Tongue (tissue), 2 donors: ENCODE measurements around the gene PIP4K2C. TPM values are rescaled to one million over a fixed set of nuclear protein-coding genes. Genes with fewer than 3 reads are reported as not detected.
A peak's percentile ranks its signal among the peaks of the same experiment; 100 is the strongest.

Experiments used
- DNase-seq: peaks from one replicate; pipeline ENCODE4 v3.0.0-alpha.2; 2015
- total RNA-seq: library from RNA; depleted of rRNA; stranded (reverse); fragments of >200 nt; gene quantifications from one replicate; pipeline ENCODE4 v1.2.3, GENCODE V29; 2014

Gene PIP4K2C
- 12.6 TPM for total RNA-seq

DNA sequence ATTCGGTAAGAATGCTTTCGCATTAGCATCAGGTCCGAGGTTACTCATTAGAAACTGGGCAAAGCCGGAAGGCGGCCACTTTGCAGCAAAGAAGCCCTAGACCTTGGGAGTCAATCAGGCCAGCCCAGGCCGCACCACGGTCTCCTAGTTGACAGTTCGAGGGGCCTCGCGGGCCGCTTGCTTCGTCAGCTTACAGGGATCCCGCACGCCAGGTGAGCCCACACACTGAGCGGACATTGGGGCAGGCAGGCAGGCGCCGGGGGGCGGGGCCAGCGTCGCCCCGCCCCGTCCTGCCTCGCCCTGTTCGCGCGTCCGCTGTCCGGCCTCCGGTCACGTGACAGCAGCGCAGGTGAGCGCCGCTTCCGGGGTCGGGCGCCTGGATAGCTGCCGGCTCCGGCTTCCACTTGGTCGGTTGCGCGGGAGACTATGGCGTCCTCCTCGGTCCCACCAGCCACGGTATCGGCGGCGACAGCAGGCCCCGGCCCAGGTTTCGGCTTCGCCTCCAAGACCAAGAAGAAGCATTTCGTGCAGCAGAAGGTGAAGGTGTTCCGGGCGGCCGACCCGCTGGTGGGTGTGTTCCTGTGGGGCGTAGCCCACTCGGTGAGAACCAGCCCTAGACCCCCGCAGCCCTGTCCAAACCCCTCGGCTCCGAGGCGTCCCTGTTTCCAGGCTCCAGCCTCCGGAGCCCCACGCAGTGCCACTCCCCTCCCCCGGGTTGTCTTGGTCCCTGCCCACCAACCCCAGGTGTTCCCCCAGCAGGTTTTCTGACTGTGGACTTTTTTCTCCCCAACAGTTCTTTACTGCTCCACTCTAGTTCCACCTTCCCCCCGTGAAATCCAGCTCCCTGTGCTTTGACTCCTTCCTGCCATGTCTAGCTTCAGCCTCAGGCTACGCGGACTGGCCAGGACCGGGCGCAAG, at the start of gene PIP4K2C:
Gene PIP4K2C (plus strand): TSS at position 329 of the 918 bp plus-strand sequence. CDS start 98 bp downstream, at position 427.
- peak; percentile 81 for DNase-seq

DNA sequence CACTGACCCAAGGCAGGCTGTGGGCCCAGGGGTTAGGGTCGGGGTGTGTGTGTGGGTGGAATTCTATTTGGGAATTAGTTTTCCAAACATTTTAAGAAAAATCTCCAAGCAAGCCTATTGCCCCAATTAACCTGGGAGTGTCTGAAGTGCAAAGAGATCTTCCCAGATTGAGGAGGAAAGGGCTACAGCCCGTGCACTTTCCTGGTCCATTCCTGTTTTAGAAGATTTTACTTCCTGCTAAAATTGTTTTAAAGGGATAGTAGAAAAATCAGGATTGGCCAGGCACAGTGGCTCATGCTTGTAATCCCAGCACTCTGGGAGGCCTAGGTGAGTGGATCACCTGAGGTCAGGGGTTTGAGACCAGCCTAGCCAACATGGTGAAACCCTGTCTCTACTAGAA, 49.3 kb upstream of the PIP4K2C start:
- no peak for DNase-seq

DNA sequence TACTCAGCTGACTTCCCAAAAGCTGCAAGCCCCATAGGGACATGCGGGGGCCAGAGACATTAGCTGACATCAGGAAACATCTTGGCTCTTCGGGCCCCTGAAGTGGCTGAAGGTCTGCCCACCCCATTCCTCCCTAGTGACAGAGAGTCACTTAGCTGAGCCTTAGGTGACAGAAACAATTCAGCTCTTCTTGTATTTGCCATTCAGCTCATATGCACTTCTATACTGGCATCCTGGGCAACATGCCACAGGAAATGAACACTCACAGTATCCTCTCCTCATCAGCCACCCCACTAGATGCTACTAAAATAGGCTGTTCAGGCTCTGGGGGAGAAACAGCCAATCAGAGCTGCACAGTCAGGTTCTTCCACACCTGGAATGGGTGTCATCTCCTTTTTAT, 47.4 kb upstream of the PIP4K2C start:
- no peak for DNase-seq

DNA sequence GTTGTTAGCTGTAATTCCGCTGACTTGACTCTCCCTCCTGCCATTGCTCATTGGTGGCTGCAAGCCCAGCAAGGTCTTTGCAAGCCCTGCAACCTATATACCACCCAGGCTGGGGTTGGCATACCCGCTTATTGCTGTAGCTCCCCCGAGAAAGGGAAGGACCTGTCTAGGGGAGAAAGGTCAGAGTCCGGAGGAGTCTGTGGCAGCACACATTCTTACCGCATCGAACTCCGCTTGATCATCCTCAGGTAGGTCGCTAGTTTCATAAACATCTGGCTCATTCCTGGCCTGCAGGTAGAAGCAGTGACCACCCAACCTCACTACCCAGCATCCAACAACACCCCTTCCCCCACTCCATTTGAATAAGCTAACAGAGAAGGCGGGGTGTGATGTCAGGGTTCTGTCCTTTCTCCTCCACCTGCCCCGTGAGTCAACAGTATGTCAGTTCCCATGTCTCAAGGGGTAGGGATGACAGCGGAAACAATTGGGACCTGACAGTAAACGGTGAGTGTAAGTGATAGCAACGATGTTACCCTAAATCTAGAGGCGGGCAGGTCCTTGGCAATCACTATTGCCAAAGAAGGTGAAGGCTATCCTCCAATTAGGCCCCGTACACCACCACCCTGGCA, 45.1 kb upstream of the PIP4K2C start:
- DNase-seq, result no peak

DNA sequence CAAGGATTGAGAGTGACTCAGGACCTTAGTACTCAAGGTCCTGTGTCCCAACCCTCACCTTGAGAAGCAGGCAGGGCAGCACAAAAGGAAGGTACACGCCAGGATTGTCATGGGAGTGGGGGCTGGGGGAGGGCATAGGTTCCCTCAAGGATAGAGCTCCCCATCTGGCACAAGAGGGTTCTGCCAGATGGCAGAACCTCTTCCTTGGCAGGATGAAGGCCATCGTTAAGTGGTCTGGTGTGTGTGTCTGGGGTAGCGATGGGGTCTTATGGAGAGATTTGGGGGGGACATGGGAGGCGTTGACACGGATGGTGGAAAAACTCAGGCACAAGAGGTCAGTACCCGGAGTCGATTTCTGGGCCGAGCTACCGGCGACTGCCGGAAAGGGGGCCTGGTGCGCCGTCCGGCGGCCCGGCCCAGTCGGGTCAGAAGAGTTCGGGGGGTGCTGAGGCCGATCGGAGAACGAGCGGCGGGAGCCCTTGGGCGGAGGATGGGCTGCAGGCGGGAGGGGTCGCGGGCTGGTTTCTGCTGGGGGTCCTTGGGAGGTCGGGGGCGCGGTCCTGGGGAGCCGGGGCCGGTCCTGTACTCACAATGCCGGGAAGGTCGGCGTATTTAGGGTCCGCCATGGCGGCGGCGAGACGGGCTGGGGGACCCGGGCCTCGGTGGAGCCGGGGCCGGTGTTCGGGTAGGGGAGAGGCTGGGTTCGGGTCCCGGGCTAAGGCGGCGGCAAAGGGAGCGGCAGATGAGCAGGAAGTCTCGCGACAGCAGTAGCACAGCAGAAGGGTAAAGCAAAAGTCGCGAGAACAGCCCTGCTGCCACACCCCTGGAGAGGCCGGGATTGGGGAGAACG, 44.3 kb upstream of the PIP4K2C start, which contains the start of gene DCTN2:
Gene DCTN2 (minus strand): TSS at position 755 of the 850 bp plus-strand sequence. CDS start 129 bp downstream, at position 626.
- peak; percentile 99 for DNase-seq

DNA sequence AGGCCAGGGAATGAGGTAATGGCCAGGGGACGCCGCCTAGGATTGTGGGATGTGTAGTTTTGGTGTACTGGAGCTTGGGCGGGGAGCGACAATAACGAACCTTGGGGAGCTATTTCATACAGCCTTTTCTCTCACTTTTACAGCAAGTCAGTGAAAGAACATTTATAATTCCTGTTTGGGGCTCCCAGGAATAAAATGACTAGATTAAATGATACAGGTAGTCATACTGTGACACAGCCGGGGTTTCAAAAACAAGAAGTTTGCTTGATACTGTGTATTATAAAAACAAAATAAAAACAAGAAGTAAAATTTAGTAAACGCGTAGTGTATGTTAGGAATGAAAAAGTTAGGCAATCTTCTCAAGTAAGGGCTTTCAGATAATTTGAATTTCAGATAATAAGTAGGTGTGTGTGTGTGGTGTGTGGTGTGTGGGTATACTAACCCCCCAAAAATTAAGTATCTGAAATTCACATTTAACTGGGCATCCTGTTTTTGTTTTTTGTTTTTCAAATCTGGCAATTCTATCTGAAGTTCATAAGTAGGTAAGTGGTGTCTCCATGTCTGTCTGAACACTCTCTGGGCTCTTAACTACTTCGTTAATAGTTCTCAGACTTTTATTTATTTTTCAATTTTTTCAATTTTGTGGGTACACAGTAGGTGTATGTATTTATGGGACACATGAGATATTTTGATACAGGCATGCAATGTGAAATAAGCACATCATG, 43.5 kb upstream of the PIP4K2C start:
- no peak for DNase-seq

DNA sequence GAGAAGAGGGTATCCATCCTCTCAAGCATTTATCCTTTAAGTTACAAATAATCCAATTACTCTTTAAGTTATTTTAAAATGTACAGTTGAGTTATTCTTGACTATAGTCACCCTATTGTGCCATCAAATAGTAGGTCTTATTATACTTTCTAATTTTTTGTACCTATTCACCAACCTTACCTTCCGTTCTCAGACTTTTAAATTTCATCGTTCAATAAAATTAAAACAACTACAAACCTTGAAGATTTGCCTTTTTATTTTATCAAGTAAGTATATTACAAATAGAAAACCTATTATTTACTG, 43.0 kb upstream of the PIP4K2C start:
- no peak for DNase-seq

DNA sequence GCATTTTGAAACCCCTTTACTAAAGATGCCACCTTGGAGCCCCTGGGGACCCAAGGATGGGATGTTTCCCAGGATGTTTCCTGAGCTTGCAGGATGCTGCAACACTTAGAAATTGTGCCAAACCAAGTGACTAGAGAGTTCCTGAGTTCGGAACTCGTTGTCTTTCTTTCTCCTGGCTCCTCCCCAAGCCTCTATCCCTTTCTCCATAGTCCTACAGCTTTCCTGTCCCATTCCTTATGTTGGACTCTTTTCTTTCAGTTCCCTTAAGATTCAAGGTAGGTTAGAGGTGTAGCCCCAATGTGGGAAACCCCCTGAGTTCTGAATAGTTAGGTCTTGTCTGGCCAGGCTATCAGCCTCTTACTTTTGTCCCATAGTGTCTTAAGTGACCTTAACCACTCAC, 42.5 kb upstream of the PIP4K2C start:
- no peak for DNase-seq

DNA sequence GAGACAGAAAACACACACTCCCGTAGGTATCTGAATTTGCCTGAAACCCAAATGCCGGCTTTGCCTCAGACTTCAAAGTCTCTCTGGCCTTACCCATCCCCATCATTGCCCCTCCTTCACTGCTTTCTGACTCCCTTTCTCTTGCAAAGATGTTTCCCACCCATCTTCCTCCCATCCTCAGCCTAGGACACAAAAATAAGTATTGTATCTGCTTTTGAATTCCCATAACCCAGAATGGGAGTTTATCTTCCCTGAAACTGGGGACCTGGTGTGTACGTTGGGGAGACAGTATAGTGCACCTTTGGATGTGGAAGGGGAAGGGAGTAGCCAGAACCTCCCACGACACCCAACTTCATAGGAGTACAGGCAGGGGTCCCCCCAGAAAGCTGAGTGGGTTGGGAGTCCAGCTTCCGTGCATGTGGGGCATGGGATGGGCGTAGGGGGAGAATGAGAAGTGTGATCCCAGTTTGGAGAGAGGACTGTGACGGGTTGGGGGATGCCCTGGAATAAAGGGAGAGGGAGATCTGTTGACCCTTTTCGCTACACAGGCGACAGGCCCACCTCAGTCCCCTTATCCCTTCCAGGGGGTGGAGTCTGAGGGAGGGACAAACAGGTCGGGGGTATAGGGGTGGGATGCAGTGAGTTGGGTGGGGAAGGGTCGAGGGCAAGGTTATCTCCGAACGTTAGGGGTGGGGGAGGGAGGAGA, 41.6 kb upstream of the PIP4K2C start:
- DNase-seq, result no peak

DNA sequence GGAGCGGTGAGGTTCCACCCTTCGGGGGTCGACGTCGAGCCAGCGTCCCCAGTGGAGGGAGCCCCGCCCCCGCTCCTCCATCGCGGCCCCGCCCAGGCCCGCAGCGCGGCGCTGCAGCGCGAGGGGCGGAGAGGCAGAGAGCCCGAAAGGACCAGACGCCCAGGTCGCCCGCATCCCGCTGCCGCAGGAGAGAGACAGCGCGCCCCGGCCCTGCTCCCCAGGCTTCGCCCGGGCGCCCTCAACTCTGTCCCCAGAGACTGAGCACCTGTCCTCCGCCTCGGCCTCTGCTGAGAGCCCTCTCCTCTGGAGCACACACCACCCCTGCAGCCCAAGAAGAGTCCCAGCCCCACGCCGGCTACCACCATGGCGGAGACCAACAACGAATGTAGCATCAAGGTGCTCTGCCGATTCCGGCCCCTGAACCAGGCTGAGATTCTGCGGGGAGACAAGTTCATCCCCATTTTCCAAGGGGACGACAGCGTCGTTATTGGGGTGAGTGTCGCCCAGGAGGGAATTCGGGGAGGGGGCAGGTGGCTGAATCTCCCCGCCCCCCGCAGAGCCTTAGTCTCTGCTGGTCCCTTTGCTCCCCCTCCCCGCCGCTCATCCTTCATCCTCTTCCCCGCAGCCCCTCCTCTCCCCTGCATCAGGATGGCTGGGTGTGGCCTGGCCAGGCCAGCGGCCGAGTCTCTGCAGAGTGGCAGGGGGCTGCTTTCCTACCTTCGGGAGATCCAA, 40.9 kb upstream of the PIP4K2C start, which contains the start of gene KIF5A:
Gene KIF5A (plus strand): TSS at position 136 of the 732 bp plus-strand sequence. CDS start 228 bp downstream, at position 364.
- DNase-seq, result peak; percentile 15

DNA sequence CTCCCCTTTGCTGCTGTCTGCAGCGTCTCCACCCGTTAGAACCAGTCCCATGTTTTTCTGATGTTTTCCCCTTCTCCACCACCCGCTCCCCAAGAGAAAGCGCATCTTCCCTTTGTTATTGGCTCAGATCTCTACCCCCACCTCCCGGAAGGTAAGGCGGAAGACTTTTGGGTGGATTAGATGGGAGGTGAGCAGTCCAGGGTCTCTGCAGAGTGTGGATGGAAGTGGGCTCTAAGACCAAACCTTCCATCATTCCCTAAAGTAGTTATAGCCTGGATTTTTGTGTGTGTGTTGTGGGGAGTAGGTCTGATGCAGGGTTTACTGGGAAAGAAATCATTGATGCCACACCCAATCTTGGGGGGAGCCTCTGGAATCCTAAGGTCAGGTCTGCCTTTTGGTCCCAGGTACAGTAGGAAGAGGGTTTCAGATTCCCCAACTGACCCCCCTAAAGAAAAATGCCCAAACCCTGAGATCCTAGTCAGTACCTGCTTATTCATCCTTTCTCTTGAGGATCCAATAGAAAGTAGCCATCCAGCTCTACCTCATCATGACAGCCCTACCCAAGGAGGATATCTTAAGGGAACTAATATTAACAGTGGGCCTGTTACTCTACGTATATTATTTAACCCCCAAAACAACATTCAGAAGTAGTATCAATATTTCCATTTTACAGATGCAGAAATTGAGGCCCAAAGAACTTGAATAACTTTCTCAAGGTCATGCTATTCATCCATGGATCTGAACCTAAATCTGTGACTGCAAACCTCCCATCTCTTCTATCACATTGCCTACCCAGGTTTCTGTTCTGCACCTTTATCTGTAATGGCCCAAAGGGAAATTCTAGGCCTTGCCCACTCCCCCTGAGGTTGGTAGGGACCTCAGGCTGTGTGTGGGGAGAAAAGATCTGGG, 40.1 kb upstream of the PIP4K2C start:
- DNase-seq, result no peak

DNA sequence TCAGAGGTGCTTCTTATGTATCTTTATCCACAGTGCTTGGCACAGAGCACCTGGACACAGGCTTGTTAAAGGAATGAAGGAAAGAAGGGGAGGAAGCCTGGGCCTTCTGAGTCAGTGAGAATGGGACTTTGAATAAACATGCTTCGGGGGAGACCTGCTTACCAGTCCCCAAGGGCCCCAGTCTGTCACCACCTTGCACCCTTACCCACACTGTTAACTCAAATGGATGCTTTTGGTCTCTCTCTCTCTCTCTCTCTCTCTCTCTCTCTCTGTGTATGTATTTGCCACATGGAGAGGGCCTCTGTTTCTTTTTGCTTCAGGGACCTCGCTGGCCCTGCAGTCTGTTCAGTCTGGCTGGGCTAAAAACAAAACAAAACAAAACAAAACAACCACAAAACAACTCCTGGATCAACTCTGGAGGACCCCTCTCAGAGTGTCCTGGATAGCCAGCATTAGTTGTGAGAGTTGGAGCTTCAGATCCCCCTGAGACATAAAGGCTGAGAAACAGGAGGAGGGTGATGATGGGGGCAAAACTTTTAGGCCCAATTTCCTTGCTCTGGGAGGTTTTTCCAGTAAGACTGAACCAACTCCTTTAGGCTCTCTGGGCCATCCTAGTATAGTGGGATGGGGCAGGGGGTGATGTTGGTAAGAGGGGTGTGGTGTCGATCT, 39.2 kb upstream of the PIP4K2C start:
- DNase-seq, result no peak

DNA sequence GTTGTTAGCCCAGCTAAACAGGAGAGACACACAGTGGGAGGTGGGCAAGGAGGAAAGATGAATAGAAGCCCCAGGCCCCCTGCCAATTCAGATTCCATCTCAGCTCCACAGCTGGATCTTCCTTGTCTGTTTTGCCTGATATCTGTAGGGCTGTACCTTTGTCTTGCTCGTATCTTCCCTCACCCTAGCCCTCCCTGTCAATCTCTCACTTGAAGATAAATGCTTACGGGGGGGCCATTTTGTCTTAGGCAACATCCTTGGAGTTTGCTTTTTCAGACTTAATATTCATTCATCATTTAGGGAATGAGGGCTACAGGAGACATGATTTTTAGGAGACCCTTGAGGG, 38.7 kb upstream of the PIP4K2C start:
- DNase-seq, result no peak

DNA sequence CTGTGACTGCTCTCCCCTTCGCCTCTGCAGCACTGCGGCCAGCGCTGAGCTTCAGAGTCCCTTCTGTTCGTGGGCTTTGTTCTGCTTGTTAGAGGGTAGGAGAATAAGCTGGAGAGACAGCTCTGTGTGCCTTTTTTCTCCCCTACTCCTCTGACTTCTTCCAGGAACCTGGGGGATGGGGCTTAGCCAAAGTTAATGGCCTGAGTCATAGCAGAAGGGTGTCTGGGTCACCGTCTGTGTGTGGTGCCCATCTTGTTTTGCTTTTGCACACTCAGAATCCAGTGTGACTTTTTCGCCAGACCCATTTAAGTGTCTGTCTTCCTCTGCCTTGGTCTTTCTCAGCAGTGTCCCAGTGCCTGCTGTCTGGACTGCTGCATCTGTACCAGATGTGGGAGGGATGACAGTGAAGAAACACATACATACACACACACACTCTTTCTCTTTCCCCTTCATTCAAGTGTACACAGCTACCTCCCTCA, 38.1 kb upstream of the PIP4K2C start:
- no peak for DNase-seq

DNA sequence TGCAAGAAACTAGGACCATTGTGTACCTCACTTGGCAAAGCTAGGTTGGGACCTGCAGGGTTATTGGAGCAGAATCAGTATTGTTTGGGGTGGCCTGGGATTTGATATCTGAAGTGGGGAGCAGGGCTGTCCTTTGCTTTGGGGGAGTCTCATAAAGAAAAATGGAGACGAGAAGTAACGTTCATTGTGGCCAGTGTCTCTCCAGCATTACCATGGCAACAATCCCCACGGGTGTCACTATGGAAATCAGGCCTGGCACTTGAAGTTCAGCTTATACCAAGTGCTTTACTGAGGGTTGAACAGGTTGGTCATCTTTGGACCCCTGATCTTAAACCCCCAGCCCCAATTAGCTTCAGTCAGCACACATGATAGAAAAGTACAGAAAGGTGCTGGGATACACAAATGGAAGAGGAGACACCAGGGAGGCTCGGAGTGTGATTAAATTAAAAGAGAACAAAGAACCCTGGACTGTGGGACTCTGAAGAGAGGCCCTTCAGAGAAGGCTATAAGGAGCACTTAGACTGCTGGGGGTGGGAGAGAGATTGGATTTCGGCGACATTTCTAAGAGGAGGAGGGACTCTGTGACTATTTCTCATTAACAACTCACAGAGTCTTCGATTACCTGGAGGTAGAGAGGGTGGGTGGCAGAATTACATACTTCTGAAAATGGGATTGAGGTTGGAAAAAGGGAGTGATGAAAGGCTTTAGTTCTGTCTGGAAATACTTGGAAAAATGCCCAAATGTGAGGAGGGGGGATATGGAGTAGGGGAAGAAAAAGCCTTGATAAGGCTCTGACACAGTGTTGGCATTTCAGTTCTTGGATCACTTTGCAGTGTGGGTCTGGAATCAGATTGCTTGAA, 37.4 kb upstream of the PIP4K2C start:
- DNase-seq, result no peak

DNA sequence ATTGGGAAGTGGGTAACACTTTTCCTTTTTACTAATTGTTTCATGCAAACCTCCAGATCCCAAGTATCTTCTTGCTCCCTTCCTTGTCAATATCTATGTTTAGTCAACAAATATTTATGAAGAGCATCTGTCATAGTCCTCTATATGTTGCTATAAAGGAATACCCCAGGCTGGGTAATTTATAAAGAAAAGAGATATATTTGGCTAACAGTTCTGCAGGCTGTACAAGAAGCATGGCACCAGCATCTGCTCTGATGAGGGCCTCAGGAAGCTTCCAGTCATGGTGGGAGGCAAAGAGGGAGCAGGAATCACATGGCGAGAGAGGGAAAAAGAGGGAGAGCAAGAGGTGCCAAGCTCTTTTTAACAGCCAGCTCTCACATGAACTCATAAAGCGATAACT, 36.5 kb upstream of the PIP4K2C start:
- no peak for DNase-seq

DNA sequence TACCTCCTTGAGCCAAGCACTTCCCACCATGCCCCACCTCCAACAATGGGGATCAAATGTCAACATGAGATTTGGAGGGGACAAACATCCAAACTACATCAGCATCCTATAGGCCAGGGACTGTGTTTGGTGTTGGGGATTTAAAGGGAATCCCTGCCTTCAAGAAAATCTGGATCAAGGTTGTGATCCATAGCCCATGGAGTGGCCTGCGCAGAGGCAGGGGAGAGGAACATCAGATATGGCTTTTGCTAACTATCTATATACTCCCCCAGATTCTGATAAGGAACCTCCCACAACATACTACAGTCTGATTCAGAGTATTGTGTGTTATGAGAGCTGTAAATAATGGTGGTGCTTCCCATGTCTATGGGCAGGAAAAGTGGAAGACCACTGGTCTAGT, 36.1 kb upstream of the PIP4K2C start:
- no peak for DNase-seq

DNA sequence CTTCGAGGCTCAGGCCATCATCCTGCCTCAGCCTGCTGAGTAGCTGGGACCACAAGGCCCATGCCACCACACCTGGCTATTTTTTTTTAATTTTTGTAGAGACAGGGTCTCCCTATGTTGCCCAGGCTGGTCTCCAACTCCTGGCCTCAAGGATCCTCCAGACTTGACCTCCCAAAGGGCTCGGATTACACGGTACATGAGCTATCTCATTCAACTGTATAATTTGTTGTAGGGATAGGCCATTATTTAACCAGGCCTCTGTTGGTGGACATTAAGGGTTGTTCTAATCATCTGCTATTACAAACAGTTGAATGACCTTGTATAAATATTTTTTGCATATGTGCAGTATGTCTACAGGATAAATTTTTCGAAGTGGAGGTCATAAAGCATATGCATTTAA, 32.1 kb upstream of the PIP4K2C start:
- DNase-seq, result no peak
